Astrocyte (in vitro differentiated cells and primary cell): ENCODE data around the gene LYRM4.

ENCODE experiments used
- EZH2 ChIP-seq: IDR thresholded peaks from 2 replicates; pipeline ENCODE4 v1.6.1; 2012; ENCODE audit warnings: mild to moderate bottlenecking, low read length, inconsistent platforms; ENCODE audit not compliant: insufficient read depth
- TF ChIP-seq, protein P1 (sequence below): IDR thresholded peaks from 2 replicates; pipeline ENCODE4 v1.5.1; 2011; ENCODE audit warnings: low read depth, mild to moderate bottlenecking, inconsistent platforms, low read length, moderate library complexity; ENCODE audit not compliant: insufficient read depth

DNA sequence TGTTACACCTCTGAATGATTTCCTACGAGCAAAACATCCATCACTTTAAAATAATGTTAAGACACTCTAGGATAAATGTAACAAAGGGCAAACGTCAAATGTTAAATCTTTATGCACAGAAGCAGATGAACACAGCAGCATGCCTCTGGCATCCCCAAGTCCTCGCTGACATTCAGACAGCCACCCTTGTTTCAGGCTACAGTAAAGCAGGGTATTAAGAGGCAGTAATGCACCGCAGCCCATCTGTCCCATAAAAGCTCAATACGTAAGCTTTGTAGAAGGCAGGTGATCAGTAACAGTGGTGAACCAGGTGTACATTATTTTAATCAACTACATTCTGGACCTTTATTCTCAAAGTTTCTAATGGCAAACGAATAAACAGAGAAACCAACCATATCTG lies 110.9 kb downstream of the LYRM4 start:
- no peak for TF ChIP-seq EZH2
- TF ChIP-seq, protein P1, sequence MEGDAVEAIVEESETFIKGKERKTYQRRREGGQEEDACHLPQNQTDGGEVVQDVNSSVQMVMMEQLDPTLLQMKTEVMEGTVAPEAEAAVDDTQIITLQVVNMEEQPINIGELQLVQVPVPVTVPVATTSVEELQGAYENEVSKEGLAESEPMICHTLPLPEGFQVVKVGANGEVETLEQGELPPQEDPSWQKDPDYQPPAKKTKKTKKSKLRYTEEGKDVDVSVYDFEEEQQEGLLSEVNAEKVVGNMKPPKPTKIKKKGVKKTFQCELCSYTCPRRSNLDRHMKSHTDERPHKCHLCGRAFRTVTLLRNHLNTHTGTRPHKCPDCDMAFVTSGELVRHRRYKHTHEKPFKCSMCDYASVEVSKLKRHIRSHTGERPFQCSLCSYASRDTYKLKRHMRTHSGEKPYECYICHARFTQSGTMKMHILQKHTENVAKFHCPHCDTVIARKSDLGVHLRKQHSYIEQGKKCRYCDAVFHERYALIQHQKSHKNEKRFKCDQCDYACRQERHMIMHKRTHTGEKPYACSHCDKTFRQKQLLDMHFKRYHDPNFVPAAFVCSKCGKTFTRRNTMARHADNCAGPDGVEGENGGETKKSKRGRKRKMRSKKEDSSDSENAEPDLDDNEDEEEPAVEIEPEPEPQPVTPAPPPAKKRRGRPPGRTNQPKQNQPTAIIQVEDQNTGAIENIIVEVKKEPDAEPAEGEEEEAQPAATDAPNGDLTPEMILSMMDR = no peak
